Liver (tissue), 9 donors: ENCODE results near the gene PTPN18. TPM values are rescaled to one million over a fixed set of nuclear protein-coding genes. Genes with fewer than 3 reads are reported as not detected.

Experiments used
- DNase-seq: peaks from one replicate; pipeline ENCODE4 v3.0.0-alpha.2; 2017; ENCODE audit warnings: low spot score
- H3K27ac ChIP-seq, 2 donors: one replicate each; pipeline ENCODE4 v1.7.0; 2013; ENCODE audit warnings: inconsistent platforms in 2 of 2, low read length in 2 of 2, control low read depth in 1 of 2, low read depth in 1 of 2, mild to moderate bottlenecking in 1 of 2
- H3K27me3 ChIP-seq, 4 donors: one replicate each; pipeline versions ENCODE4 v1.6.1 to v1.7.0; 2013; ENCODE audit warnings: low read length in 3 of 4, inconsistent platforms in 1 of 4, mild to moderate bottlenecking in 1 of 4, moderate library complexity in 1 of 4; ENCODE audit not compliant: control insufficient read depth in 4 of 4, insufficient read depth in 4 of 4
- H3K36me3 ChIP-seq, 4 donors: one replicate each; pipeline versions ENCODE4 v1.6.1 to v1.7.0; 2013; ENCODE audit warnings: low read length in 3 of 4, mild to moderate bottlenecking in 3 of 4, low read depth in 1 of 4, moderate library complexity in 1 of 4; ENCODE audit not compliant: control insufficient read depth in 4 of 4, insufficient read depth in 3 of 4
- H3K4me1 ChIP-seq, 4 donors: one replicate each; pipeline versions ENCODE4 v1.6.1 to v1.7.0; 2013; ENCODE audit warnings: low read length in 3 of 4, mild to moderate bottlenecking in 3 of 4, moderate library complexity in 1 of 4; ENCODE audit not compliant: control insufficient read depth in 4 of 4, insufficient read depth in 4 of 4
- H3K4me3 ChIP-seq, 3 donors: one replicate each; pipeline versions ENCODE4 v1.6.1 to v1.7.0; 2013; ENCODE audit warnings: low read length in 3 of 3, control low read depth in 1 of 3, low read depth in 1 of 3, mild to moderate bottlenecking in 1 of 3
- H3K9ac ChIP-seq, 2 donors: one replicate each; pipeline ENCODE4 v1.7.0; 2013; ENCODE audit warnings: low read length in 2 of 2, mild to moderate bottlenecking in 2 of 2, moderate library complexity in 2 of 2, control low read depth in 1 of 2, low read depth in 1 of 2
- H3K9me3 ChIP-seq, 4 donors: one replicate each; pipeline versions ENCODE4 v1.6.1 to v1.7.0; 2013; ENCODE audit warnings: low read length in 3 of 4; ENCODE audit not compliant: control insufficient read depth in 4 of 4
- EGR1 ChIP-seq, 2 donors: IDR thresholded peaks; 2 replicates each; pipeline ENCODE4 v1.6.1; 2016 to 2018; ENCODE audit warnings: antibody characterized with exemption in 2 of 2, low read depth in 2 of 2
- FOXA1 ChIP-seq: IDR thresholded peaks from 2 replicates; pipeline ENCODE4 v1.6.1; 2016; ENCODE audit warnings: antibody characterized with exemption
- FOXA2 ChIP-seq: IDR thresholded peaks from 2 replicates; pipeline ENCODE4 v1.6.1; 2016; ENCODE audit warnings: antibody characterized with exemption
- GABPA ChIP-seq, 2 donors: IDR thresholded peaks in 1 of 2; conservative IDR thresholded peaks in 1 of 2; 2 replicates each; pipeline ENCODE4 v1.6.1; 2016; ENCODE audit warnings: antibody characterized with exemption in 2 of 2, mild to moderate bottlenecking in 1 of 2, moderate library complexity in 1 of 2
- HNF4A ChIP-seq, 2 donors: conservative IDR thresholded peaks; 2 replicates each; pipeline ENCODE4 v1.6.1; 2016; ENCODE audit warnings: antibody characterized with exemption in 2 of 2, mild to moderate bottlenecking in 2 of 2
- HNF4G ChIP-seq: IDR thresholded peaks from 2 replicates; pipeline ENCODE4 v1.6.1; 2016; ENCODE audit warnings: antibody characterized with exemption
- JUND ChIP-seq, 2 donors: IDR thresholded peaks; 2 replicates each; pipeline ENCODE4 v1.6.1; 2016; ENCODE audit warnings: antibody characterized with exemption in 2 of 2
- MAX ChIP-seq: IDR thresholded peaks from 2 replicates; pipeline ENCODE4 v1.6.1; 2016; ENCODE audit warnings: antibody characterized with exemption
- NR2F2 ChIP-seq: IDR thresholded peaks from 2 replicates; pipeline ENCODE4 v1.6.1; 2016; ENCODE audit warnings: antibody characterized with exemption
- RAD21 ChIP-seq, 2 donors: IDR thresholded peaks; 2 replicates each; pipeline ENCODE4 v1.6.1; 2016; ENCODE audit warnings: antibody characterized with exemption in 2 of 2, mild to moderate bottlenecking in 2 of 2
- REST ChIP-seq: IDR thresholded peaks from 2 replicates; pipeline ENCODE4 v1.6.1; 2016; ENCODE audit warnings: antibody characterized with exemption, mild to moderate bottlenecking
- RXRA ChIP-seq, 2 donors: IDR thresholded peaks; 2 replicates each; pipeline ENCODE4 v1.6.1; 2017 to 2018; ENCODE audit warnings: antibody characterized with exemption in 2 of 2, mild to moderate bottlenecking in 1 of 2
- SP1 ChIP-seq: IDR thresholded peaks from 2 replicates; pipeline ENCODE4 v1.6.1; 2018; ENCODE audit warnings: antibody characterized with exemption, mild to moderate bottlenecking
- TAF1 ChIP-seq: conservative IDR thresholded peaks from 2 replicates; pipeline ENCODE4 v1.6.1; 2016; ENCODE audit warnings: antibody characterized with exemption, mild to moderate bottlenecking
- YY1 ChIP-seq: IDR thresholded peaks from 2 replicates; pipeline ENCODE4 v1.6.1; 2016; ENCODE audit warnings: antibody characterized with exemption, mild to moderate bottlenecking
- ZBTB33 ChIP-seq: IDR thresholded peaks from 2 replicates; pipeline ENCODE4 v1.6.1; 2016; ENCODE audit warnings: antibody characterized with exemption
- WGBS: extraction: QIAGEN DNeasy Blood & Tissue Kit; methylation state at CpG from one replicate; pipeline ENCODE4 v1.1.7; 2013; 5-methylcytosine and 5-hydroxymethylcytosine counted together
- polyA plus RNA-seq, 2 donors: library from polyadenylated mRNA; stranded (reverse) in 1 of 2; unstranded in 1 of 2; fragments of 200-250 nt in 1 of 2; fragments of >200 nt in 1 of 2; fragmentation: Nextera tagmentation in 1 of 2; extraction: Ambion mirVana in 1 of 2; gene quantifications; one replicate each; pipeline versions ENCODE4 v1.2.1 to v1.2.3, GENCODE V29; 2013 to 2015
- total RNA-seq, 2 donors: library from RNA; depleted of rRNA; stranded (reverse); fragments of >200 nt; gene quantifications; one replicate each; pipeline ENCODE4 v1.2.3, GENCODE V29; 2014
- TF ChIP-seq, protein P1 (sequence below): fragments of 150-350 bp; IDR thresholded peaks from 2 replicates; pipeline ENCODE4 v1.5.1; 2017; ENCODE audit warnings: improper control_type of control experiment, low read depth, low read length; ENCODE audit not compliant: missing input control
- TF ChIP-seq, protein P2 (sequence below): IDR thresholded peaks from 2 replicates; pipeline ENCODE4 v1.6.1; 2016; ENCODE audit warnings: antibody characterized with exemption
- donor health status: healthy.
- donor health status: healthy.
- donor health status: healthy.
- donor health status: healthy.
- donor health status: healthy.

PTPN18 gene
- total and polyA plus RNA-seq, 4 donors, result 14.0 to 28.6 (median 16.7) TPM

DNA sequence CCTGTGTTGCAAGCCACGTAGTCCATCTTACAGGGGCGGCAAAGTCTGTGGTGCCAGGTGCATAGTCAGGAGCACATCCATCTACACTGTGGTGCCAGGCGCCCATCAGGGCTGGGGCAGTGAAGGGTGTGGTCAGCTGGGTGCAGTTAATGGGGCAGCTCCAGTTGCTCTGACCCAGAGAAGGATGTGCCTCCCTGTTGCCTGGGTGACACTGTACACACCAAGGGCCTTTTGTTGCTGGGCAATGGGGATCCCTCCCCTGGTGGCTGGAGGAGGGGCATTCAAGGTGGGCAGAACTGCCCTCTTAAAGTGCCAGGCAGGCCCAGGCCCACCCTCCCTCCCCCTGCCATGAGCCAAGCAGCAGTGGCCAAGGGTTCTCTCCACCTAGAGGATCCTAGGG is 41.5 kb upstream of the PTPN18 start:
- Histone ChIP-seq H3K4me3 (no peak overlapping the region), H3K27me3 (no peaks in the 10 kb centered on the region), H3K36me3 (no peaks in the 10 kb centered on the region), H3K9ac (no peak overlapping the region), H3K9me3 (no peaks in the 10 kb centered on the region), H3K4me1 (peaks cover 0 to 6% (median 0%) of the 10 kb centered on the region in 4 donors), H3K27ac (no peak overlapping the region)
- 94% methylated on average over 3 of the region's 3 CpGs for WGBS
- TF ChIP-seq HNF4A (conservative IDR thresholded peaks at IDR 0.05) (no peak), RAD21 (IDR thresholded peaks at IDR 0.05) (no peak)
- no peak for DNase-seq

- no peaks in the 10 kb centered on the region for H3K36me3 ChIP-seq
- H3K9ac ChIP-seq, result no peak overlapping the region
- H3K27ac ChIP-seq, result no peak overlapping the region
- H3K9me3 ChIP-seq, result no peaks in the 10 kb centered on the region
- no peak overlapping the region for H3K4me3 ChIP-seq
- WGBS, result 8% methylated on average over 1 of the region's 1 CpG
- DNase-seq, result no peak
- no peaks in the 10 kb centered on the region for H3K27me3 ChIP-seq
- H3K4me1 ChIP-seq, result no peaks in the 10 kb centered on the region
- TF ChIP-seq RAD21 (IDR thresholded peaks at IDR 0.05), result no peak
- no peak for TF ChIP-seq GABPA (IDR thresholded peaks at IDR 0.05 in 1 of 2, conservative IDR thresholded peaks at IDR 0.05 in 1 of 2)
- TF ChIP-seq HNF4G, result no peak
Observed at GRCh38 chr2:130316596-130316995, 39.3 kb upstream of the PTPN18 start.

GRCh38 chr2:130318906-130319305 is 37.0 kb upstream of the PTPN18 start:
- H3K27me3 ChIP-seq, result no peaks in the 10 kb centered on the region
- TF ChIP-seq NR2F2 (no peak), YY1 (no peak), TAF1 (no peak), RXRA (IDR thresholded peaks at IDR 0.05) (no peak), HNF4A (conservative IDR thresholded peaks at IDR 0.05) (no peak), SP1 (no peak), GABPA (IDR thresholded peaks at IDR 0.05 in 1 of 2, conservative IDR thresholded peaks at IDR 0.05 in 1 of 2) (no peak), HNF4G (no peak), JUND (IDR thresholded peaks at IDR 0.05) (no peak), REST (no peak), FOXA2 (no peak), EGR1 (IDR thresholded peaks at IDR 0.05; ENCODE audit: low read depth in 2 of 2) (no peak), FOXA1 (no peak), RAD21 (IDR thresholded peaks at IDR 0.05) (no peak), ZBTB33 (no peak), MAX (no peak)
- TF ChIP-seq, protein P1, sequence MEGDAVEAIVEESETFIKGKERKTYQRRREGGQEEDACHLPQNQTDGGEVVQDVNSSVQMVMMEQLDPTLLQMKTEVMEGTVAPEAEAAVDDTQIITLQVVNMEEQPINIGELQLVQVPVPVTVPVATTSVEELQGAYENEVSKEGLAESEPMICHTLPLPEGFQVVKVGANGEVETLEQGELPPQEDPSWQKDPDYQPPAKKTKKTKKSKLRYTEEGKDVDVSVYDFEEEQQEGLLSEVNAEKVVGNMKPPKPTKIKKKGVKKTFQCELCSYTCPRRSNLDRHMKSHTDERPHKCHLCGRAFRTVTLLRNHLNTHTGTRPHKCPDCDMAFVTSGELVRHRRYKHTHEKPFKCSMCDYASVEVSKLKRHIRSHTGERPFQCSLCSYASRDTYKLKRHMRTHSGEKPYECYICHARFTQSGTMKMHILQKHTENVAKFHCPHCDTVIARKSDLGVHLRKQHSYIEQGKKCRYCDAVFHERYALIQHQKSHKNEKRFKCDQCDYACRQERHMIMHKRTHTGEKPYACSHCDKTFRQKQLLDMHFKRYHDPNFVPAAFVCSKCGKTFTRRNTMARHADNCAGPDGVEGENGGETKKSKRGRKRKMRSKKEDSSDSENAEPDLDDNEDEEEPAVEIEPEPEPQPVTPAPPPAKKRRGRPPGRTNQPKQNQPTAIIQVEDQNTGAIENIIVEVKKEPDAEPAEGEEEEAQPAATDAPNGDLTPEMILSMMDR, result no peak
- TF ChIP-seq, protein P2, sequence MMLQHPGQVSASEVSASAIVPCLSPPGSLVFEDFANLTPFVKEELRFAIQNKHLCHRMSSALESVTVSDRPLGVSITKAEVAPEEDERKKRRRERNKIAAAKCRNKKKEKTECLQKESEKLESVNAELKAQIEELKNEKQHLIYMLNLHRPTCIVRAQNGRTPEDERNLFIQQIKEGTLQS, result no peak
- no peak overlapping the region for H3K4me3 ChIP-seq
- no peaks in the 10 kb centered on the region for H3K4me1 ChIP-seq
- 86% methylated on average over 7 of the region's 7 CpGs for WGBS
- no peaks in the 10 kb centered on the region for H3K36me3 ChIP-seq
- H3K9ac ChIP-seq, result no peak overlapping the region
- no peak for DNase-seq
- no peak overlapping the region for H3K27ac ChIP-seq
- no peaks in the 10 kb centered on the region for H3K9me3 ChIP-seq
